DND-41 (cell line): ENCODE measurements around the gene EHF.

Experiments
- EZH2 ChIP-seq: IDR thresholded peaks from 3 replicates; pipeline ENCODE4 v1.6.1; 2012; ENCODE audit warnings: borderline replicate concordance, low read depth, mild to moderate bottlenecking, moderate library complexity, low read length, inconsistent platforms; ENCODE audit not compliant: severe bottlenecking
- TF ChIP-seq, protein P1 (sequence below): IDR thresholded peaks from 2 replicates; pipeline ENCODE4 v1.5.1; 2012; ENCODE audit warnings: borderline replicate concordance, low read length, moderate library complexity, mild to moderate bottlenecking; ENCODE audit not compliant: poor library complexity, severe bottlenecking; ENCODE audit errors: extremely low read depth

DNA sequence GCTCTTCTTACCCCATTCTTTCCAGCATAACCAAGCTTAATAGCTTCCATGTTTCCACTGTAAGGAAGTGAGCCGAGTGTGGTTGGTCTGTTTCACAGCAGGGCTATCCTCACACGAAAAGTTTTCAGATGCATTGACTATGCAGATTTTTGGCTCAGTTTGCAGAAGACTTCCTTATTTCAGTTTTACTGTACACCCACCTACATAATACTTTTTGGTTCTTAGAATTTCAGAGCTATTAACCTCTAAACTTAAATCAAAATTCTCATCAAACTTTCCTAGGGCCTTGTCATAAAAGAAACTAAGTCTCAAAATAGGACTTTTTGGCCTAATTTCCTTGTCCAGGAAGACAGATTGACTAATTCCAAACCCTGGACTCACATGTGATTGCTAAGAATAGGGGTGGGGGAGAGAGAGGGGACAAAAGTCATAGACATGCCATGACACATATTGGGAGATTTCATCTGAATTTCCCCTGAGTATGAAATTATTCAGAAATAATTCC lies 7.3 kb upstream of the EHF start:
- TF ChIP-seq, protein P1, sequence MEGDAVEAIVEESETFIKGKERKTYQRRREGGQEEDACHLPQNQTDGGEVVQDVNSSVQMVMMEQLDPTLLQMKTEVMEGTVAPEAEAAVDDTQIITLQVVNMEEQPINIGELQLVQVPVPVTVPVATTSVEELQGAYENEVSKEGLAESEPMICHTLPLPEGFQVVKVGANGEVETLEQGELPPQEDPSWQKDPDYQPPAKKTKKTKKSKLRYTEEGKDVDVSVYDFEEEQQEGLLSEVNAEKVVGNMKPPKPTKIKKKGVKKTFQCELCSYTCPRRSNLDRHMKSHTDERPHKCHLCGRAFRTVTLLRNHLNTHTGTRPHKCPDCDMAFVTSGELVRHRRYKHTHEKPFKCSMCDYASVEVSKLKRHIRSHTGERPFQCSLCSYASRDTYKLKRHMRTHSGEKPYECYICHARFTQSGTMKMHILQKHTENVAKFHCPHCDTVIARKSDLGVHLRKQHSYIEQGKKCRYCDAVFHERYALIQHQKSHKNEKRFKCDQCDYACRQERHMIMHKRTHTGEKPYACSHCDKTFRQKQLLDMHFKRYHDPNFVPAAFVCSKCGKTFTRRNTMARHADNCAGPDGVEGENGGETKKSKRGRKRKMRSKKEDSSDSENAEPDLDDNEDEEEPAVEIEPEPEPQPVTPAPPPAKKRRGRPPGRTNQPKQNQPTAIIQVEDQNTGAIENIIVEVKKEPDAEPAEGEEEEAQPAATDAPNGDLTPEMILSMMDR: no peak
- no peak for TF ChIP-seq EZH2
